ENCODE results near the gene TXK.

Gene TXK

GRCh38 chr4:48103483-48104139, 30.4 kb downstream of the TXK start:
- no peak for DNase-seq

GRCh38 chr4:48102303-48102702, 31.7 kb downstream of the TXK start:
- no peak for DNase-seq

- DNase-seq = no peak
Measured at GRCh38 chr4:48100256-48100655, 33.8 kb downstream of the TXK start.

- DNase-seq = no peak
Measured at GRCh38 chr4:48095441-48095840, 38.6 kb downstream of the TXK start.

- no peak for DNase-seq
Measured at GRCh38 chr4:48093991-48094416, 40.0 kb downstream of the TXK start.

GRCh38 chr4:48090621-48091020, 43.4 kb downstream of the TXK start:
- no peak for DNase-seq

GRCh38 chr4:48085821-48086589, 48.0 kb downstream of the TXK start:
- DNase-seq = no peak

- DNase-seq = no peak
Measured at GRCh38 chr4:48082956-48083355, 51.1 kb downstream of the TXK start.

GRCh38 chr4:48081196-48081595, 52.9 kb downstream of the TXK start:
- DNase-seq = no peak

GRCh38 chr4:48079972-48080391, 54.1 kb downstream of the TXK start:
- DNase-seq = no peak

- no peak for DNase-seq
Measured at GRCh38 chr4:48078862-48079655, 55.0 kb downstream of the TXK start.

- no peak for DNase-seq
Measured at GRCh38 chr4:48078425-48078824, 55.6 kb downstream of the TXK start.

GRCh38 chr4:48074657-48075056, 59.4 kb downstream of the TXK start:
- DNase-seq = no peak

GRCh38 chr4:48073567-48074103, 60.4 kb downstream of the TXK start:
- no peak for DNase-seq

- no peak for DNase-seq
Measured at GRCh38 chr4:48071191-48071590, 62.9 kb downstream of the TXK start.

GRCh38 chr4:48069026-48069425, 65.0 kb downstream of the TXK start:
- DNase-seq = no peak

GRCh38 chr4:48068182-48068581, 65.9 kb downstream of the TXK start:
- no peak for DNase-seq

GRCh38 chr4:48067536-48067935, 66.5 kb downstream of the TXK start:
- DNase-seq = no peak

GRCh38 chr4:48065587-48066052, 68.4 kb downstream of the TXK start:
- no peak for DNase-seq

- DNase-seq = no peak
Measured at GRCh38 chr4:48064349-48064748, 69.7 kb downstream of the TXK start.

- no peak for DNase-seq
Measured at GRCh38 chr4:48058617-48059530, 75.2 kb downstream of the TXK start.

Data from anterior cingulate cortex (tissue), 58 donors.